Measurements from ENCODE around the gene PTPRN2. TPM values are rescaled to one million over a fixed set of nuclear protein-coding genes. Genes with fewer than 3 reads are reported as not detected.

The PTPRN2 gene
- total and polyA plus RNA-seq, 8 donors = 12.2 to 49.2 (median 31.8) TPM

- intact Hi-C loops (cut with DNase I) = no loop called here
- Histone ChIP-seq H3K27ac (no peak overlapping the region), H3K27me3 (no peaks in the 10 kb centered on the region), H3K4me3 (no peak overlapping the region), H3K4me1 (no peaks in the 10 kb centered on the region), H3K36me3 (no peaks in the 10 kb centered on the region), H3K9me3 (no peaks in the 10 kb centered on the region)
- peak in 1 of 6 donors; percentile 43 for DNase-seq
- no peak for FAIRE-seq
- no peak for TF ChIP-seq CTCF (IDR thresholded peaks at IDR 0.05)
- no peak for ATAC-seq
- WGBS, 2 donors = 88 to 90% methylated on average over 11 of the region's 11 CpGs
These were observed 911.6 kb downstream of the PTPRN2 start for GRCh38 chr7:157676001-157676400.

- WGBS, 2 donors = 88 to 90% methylated on average over 21 of the region's 21 CpGs
- no peak for TF ChIP-seq CTCF (IDR thresholded peaks at IDR 0.05)
- FAIRE-seq (no peak), ATAC-seq (no peak), DNase-seq (peak in 2 of 6 donors; percentile 7 to 28)
- intact Hi-C loops (cut with DNase I) = no loop called here
- Histone ChIP-seq H3K4me3 (no peak overlapping the region), H3K27ac (no peak overlapping the region), H3K4me1 (no peaks in the 10 kb centered on the region), H3K27me3 (no peaks in the 10 kb centered on the region), H3K9me3 (no peaks in the 10 kb centered on the region), H3K36me3 (no peaks in the 10 kb centered on the region)
These were observed 912.1 kb downstream of the PTPRN2 start for GRCh38 chr7:157675427-157675927.

- intact Hi-C loops (cut with DNase I) = no loop called here
- no peaks in the 10 kb centered on the region for H3K4me1 ChIP-seq
- no peaks in the 10 kb centered on the region for H3K36me3 ChIP-seq
- 88% methylated on average over 29 to 30 of the region's 30 CpGs for WGBS, 2 donors
- TF ChIP-seq CTCF (IDR thresholded peaks at IDR 0.05) = no peak
- ATAC-seq = no peak
- peak in 3 of 6 donors; percentile 6 to 56 (median 45) for DNase-seq
- no peak overlapping the region for H3K27ac ChIP-seq
- no peaks in the 10 kb centered on the region for H3K27me3 ChIP-seq
- FAIRE-seq = no peak
- no peaks in the 10 kb centered on the region for H3K9me3 ChIP-seq
- H3K4me3 ChIP-seq = no peak overlapping the region
These were observed 912.8 kb downstream of the PTPRN2 start for GRCh38 chr7:157674715-157675426.

GRCh38 chr7:157674027-157674714 is 913.5 kb downstream of the PTPRN2 start:
- Histone ChIP-seq H3K27me3 (no peaks in the 10 kb centered on the region), H3K27ac (no peak overlapping the region), H3K36me3 (no peaks in the 10 kb centered on the region), H3K4me3 (no peak overlapping the region), H3K9me3 (no peaks in the 10 kb centered on the region), H3K4me1 (no peaks in the 10 kb centered on the region)
- DNase-seq (peak in 2 of 6 donors; percentile 6 to 24), FAIRE-seq (no peak), ATAC-seq (no peak)
- WGBS, 2 donors = 86% methylated on average over 28 of the region's 28 CpGs
- no peak for TF ChIP-seq CTCF (IDR thresholded peaks at IDR 0.05)
- intact Hi-C loops (cut with DNase I) = no loop called here

- Histone ChIP-seq H3K4me3 (no peak overlapping the region), H3K27me3 (no peaks in the 10 kb centered on the region), H3K27ac (no peak overlapping the region), H3K9me3 (no peaks in the 10 kb centered on the region), H3K36me3 (no peaks in the 10 kb centered on the region), H3K4me1 (no peaks in the 10 kb centered on the region)
- no peak for TF ChIP-seq CTCF (IDR thresholded peaks at IDR 0.05)
- DNase-seq (no peak), FAIRE-seq (no peak), ATAC-seq (no peak)
- intact Hi-C loops (cut with DNase I) = no loop called here
- WGBS, 2 donors = 76 to 84% methylated on average over 14 of the region's 14 CpGs
These were observed 914.0 kb downstream of the PTPRN2 start for GRCh38 chr7:157673573-157673972.
